Measurements from ENCODE around the gene ASB6. TPM values are rescaled to one million over a fixed set of nuclear protein-coding genes. Genes with fewer than 3 reads are reported as not detected.
A peak's percentile ranks its signal among the peaks of the same experiment; 100 is the strongest.

Gene ASB6
- total and polyA plus RNA-seq, 2 of the 13 experiments (the other 11 are each of a cell fraction or from before 2014, with no cell fraction given) = 8.2 to 8.4 TPM

GRCh38 chr9:129608561-129609481 lies 33.1 kb downstream of the ASB6 start:
- Histone ChIP-seq H3K79me2 (ENCODE audit: insufficient read depth, low read length) (peaks cover 3% of the 10 kb centered on the region), H3K9ac (ENCODE audit: insufficient read depth, low read depth, low read length) (peak overlapping the region; percentile 37; the same call in 1 of the 2 replicates), H3K4me1 (ENCODE audit: insufficient read depth, low read length) (peaks cover 80% of the 10 kb centered on the region), H3K9me3 (ENCODE audit: low read length) (no peaks in the 10 kb centered on the region), H3K27ac (ENCODE audit: extremely low read length, insufficient read depth, low read length) (peak overlapping the region; percentile 30), H3K4me3 (replicated peaks in 1 of 3; ENCODE audit: insufficient read depth in 1 of 3, low read depth in 2 of 3, low read length in 3 of 3) (peak overlapping the region in 2 of 3 experiments; percentile 27 to 78; a peak in 3 of 6 replicates), H2AFZ (ENCODE audit: low read length) (no peak overlapping the region), H3K4me2 (ENCODE audit: low read depth, low read length) (peak overlapping the region; percentile 88), H3K27me3 (ENCODE audit: control insufficient read depth in 1 of 2, insufficient read depth in 2 of 2, low read length in 2 of 2) (no peaks in the 10 kb centered on the region), H3K36me3 (replicated peaks in 1 of 2; ENCODE audit: control insufficient read depth in 1 of 2, insufficient read depth in 2 of 2, low read length in 2 of 2) (no peaks in the 10 kb centered on the region; a peak in 1 of 5 replicates), H4K20me1 (ENCODE audit: insufficient read depth, low read length) (no peaks in the 10 kb centered on the region)
- WGBS (ENCODE audit: low lambda C conversion rate) = 88% methylated on average over 17 of the region's 27 CpGs
- DNase-seq (ENCODE audit: low spot score) = no peak
- no peak for ATAC-seq
- no TSS peak for BruUV-seq (replicated peaks)
- in situ Hi-C loops (cut with HindIII; ENCODE audit: extremely low pct_ligation_motif_present, low pct_unique_long_range_greater_than_20kb) (no loop called here), intact Hi-C loops (cut with micrococcal nuclease; ENCODE audit: unreplicated experiment) (loop anchor here (5.0 kb wide), 1 partner anchor 122 kb away; no protein-coding TSS in a partner anchor)
- ChIA-PET CTCF (ENCODE audit: low intra/inter-chr PET ratio, low total read pairs) (no interaction called here), POLR2A (interaction anchor here (0.6 to 5.1 kb wide), 16 partner anchors 12 to 469 kb away, joined by 3 to 72 read pairs (median 5); partner anchors contain the start of gene C9orf50)
- no peak for FAIRE-seq
- TF ChIP-seq SIX4 (CRISPR knock-in tag; IDR thresholded peaks at IDR 0.05) (no peak), HNRNPL (IDR thresholded peaks at IDR 0.05; ENCODE audit: low read depth, low read length) (peak; percentile 75), GABPB1 (CRISPR knock-in tag; IDR thresholded peaks at IDR 0.05) (peak; percentile 20; the same call in 1 of the 2 replicates), PATZ1 (CRISPR knock-in tag; IDR thresholded peaks at IDR 0.05) (no peak), CHCHD3 (CRISPR knock-in tag; IDR thresholded peaks at IDR 0.05) (no peak), KMT2A (CRISPR knock-in tag; IDR thresholded peaks at IDR 0.05) (peak; percentile 15; the same call in 1 of the 2 replicates), TSC22D2 (CRISPR knock-in tag; IDR thresholded peaks at IDR 0.05; ENCODE audit: borderline replicate concordance) (no peak), POLR2G (IDR thresholded peaks at IDR 0.05; ENCODE audit: low read depth, low read length) (peak; percentile 50), ZNF768 (CRISPR knock-in tag; IDR thresholded peaks at IDR 0.05) (peak; percentile 98), LRRFIP1 (CRISPR knock-in tag; conservative IDR thresholded peaks at IDR 0.05) (no peak), ZC3H4 (CRISPR knock-in tag; IDR thresholded peaks at IDR 0.05; ENCODE audit: borderline replicate concordance) (no peak), MTA1 (CRISPR knock-in tag; IDR thresholded peaks at IDR 0.05; ENCODE audit: borderline replicate concordance) (0 out of 2 replicates have a peak, but pooled peaks have one; percentile 29), TBX2 (CRISPR knock-in tag; IDR thresholded peaks at IDR 0.05; ENCODE audit: borderline replicate concordance) (0 out of 2 replicates have a peak, but pooled peaks have one; percentile 16), RBFOX2 (IDR thresholded peaks at IDR 0.05; ENCODE audit: low read depth, low read length) (peak; percentile 44; the same call in 1 of the 2 replicates)
- TF ChIP-seq, protein P1, sequence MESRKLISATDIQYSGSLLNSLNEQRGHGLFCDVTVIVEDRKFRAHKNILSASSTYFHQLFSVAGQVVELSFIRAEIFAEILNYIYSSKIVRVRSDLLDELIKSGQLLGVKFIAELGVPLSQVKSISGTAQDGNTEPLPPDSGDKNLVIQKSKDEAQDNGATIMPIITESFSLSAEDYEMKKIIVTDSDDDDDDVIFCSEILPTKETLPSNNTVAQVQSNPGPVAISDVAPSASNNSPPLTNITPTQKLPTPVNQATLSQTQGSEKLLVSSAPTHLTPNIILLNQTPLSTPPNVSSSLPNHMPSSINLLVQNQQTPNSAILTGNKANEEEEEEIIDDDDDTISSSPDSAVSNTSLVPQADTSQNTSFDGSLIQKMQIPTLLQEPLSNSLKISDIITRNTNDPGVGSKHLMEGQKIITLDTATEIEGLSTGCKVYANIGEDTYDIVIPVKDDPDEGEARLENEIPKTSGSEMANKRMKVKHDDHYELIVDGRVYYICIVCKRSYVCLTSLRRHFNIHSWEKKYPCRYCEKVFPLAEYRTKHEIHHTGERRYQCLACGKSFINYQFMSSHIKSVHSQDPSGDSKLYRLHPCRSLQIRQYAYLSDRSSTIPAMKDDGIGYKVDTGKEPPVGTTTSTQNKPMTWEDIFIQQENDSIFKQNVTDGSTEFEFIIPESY (CRISPR knock-in tag; IDR thresholded peaks at IDR 0.05) = peak; percentile 73
- TF ChIP-seq, protein P2, sequence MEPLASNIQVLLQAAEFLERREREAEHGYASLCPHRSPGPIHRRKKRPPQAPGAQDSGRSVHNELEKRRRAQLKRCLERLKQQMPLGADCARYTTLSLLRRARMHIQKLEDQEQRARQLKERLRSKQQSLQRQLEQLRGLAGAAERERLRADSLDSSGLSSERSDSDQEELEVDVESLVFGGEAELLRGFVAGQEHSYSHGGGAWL (CRISPR knock-in tag; IDR thresholded peaks at IDR 0.05) = no peak
